OCI-LY7 (cell line): Measurements from ENCODE around the gene WDFY2. TPM values are rescaled to one million over a fixed set of nuclear protein-coding genes. Genes with fewer than 3 reads are reported as not detected.

Source experiments
- BruUV-seq: library from RNA; stranded (reverse); fragments of 400-500 nt; replicated peaks from 2 replicates; lab custom pipeline; 2021; lab: Mats Ljungman, UMichigan
- CTCF ChIA-PET: fragments of 300-600 bp; sonication (Branson Sonifier 250); formaldehyde crosslinking; loops from one replicate; lab custom pipeline; 2022; ENCODE audit warnings: antibody characterized with exemption; ENCODE audit not compliant: unreplicated experiment; lab: Charles Lee
- POLR2A ChIA-PET: fragments of 300-600 bp; sonication (Branson Sonifier 250); formaldehyde crosslinking; loops from one replicate; lab custom pipeline; 2022; ENCODE audit warnings: antibody characterized with exemption; lab: Charles Lee
- DNase-seq: peaks from one replicate; pipeline ENCODE4 v3.0.0-alpha.2; 2015; ENCODE audit warnings: low spot score
- H2AFZ ChIP-seq: fragments of 200-600 bp; sonication (generic), shearing (Covaris generic); 2 replicates; pipeline ENCODE4 v1.6.1; 2014; ENCODE audit warnings: mild to moderate bottlenecking, antibody characterized with exemption, low read length, moderate library complexity
- H3K27ac ChIP-seq: fragments of 200-600 bp; sonication (generic); 2 replicates; pipeline ENCODE4 v1.5.1; 2014; ENCODE audit warnings: mixed run types, low read depth, mild to moderate bottlenecking, moderate library complexity, low read length, inconsistent platforms; ENCODE audit not compliant: poor library complexity, severe bottlenecking
- H3K36me3 ChIP-seq: fragments of 200-600 bp; sonication (generic); 2 replicates; pipeline ENCODE4 v1.6.1; 2014; ENCODE audit warnings: mild to moderate bottlenecking, antibody characterized with exemption, low read length, moderate library complexity, mixed read lengths; ENCODE audit not compliant: insufficient read depth
- H3K4me1 ChIP-seq: fragments of 200-600 bp; sonication (generic); 2 replicates; pipeline ENCODE4 v1.5.1; 2014; ENCODE audit warnings: mild to moderate bottlenecking, low read length; ENCODE audit not compliant: insufficient read depth, poor library complexity, severe bottlenecking
- H3K4me2 ChIP-seq: fragments of 200-600 bp; sonication (generic); 2 replicates; pipeline ENCODE4 v1.6.1; 2014; ENCODE audit warnings: mild to moderate bottlenecking, low read length
- H3K4me3 ChIP-seq: fragments of 200-600 bp; sonication (generic); 2 replicates; pipeline ENCODE4 v1.5.1; 2014; ENCODE audit warnings: mild to moderate bottlenecking, low read depth, low read length; ENCODE audit not compliant: poor library complexity, severe bottlenecking
- H3K79me2 ChIP-seq: fragments of 200-600 bp; sonication (generic); 2 replicates; pipeline ENCODE4 v1.6.1; 2016; ENCODE audit warnings: low read depth, mild to moderate bottlenecking, low read length, moderate library complexity, mixed read lengths; ENCODE audit not compliant: insufficient read depth
- H3K9me2 ChIP-seq: fragments of 200-600 bp; sonication (generic); 2 replicates; pipeline ENCODE4 v1.6.1; 2016; ENCODE audit warnings: mild to moderate bottlenecking, low read length, mixed read lengths; ENCODE audit not compliant: insufficient read depth
- H3K9me3 ChIP-seq: fragments of 200-600 bp; sonication (generic); 2 replicates; pipeline ENCODE4 v1.6.1; 2014; ENCODE audit warnings: mild to moderate bottlenecking, mixed run types, low read length, mixed read lengths
- H4K20me1 ChIP-seq: fragments of 200-600 bp; sonication (generic); 2 replicates; pipeline ENCODE4 v1.6.1; 2014; ENCODE audit warnings: mild to moderate bottlenecking, antibody characterized with exemption, low read length, moderate library complexity, mixed read lengths; ENCODE audit not compliant: insufficient read depth
- CTCF ChIP-seq: fragments of 200-600 bp; sonication (generic); conservative IDR thresholded peaks from 2 replicates; pipeline ENCODE4 v1.5.1; 2014; ENCODE audit warnings: mild to moderate bottlenecking, antibody characterized with exemption, low read length, moderate library complexity, mixed read lengths
- EZH2phosphoT487 ChIP-seq: fragments of 200-600 bp; sonication (generic); IDR thresholded peaks from 2 replicates; pipeline ENCODE4 v1.6.1; 2018; ENCODE audit warnings: low read depth, borderline replicate concordance, mild to moderate bottlenecking, mixed run types, antibody characterized with exemption, low read length, moderate library complexity, mixed read lengths
- intact Hi-C: fragments of 100-400 bp; cut with micrococcal nuclease; formaldehyde crosslinking; loops from one replicate; pipeline ENCODE4 v1.10.0; 2022; ENCODE audit not compliant: unreplicated experiment
- total RNA-seq, 2 experiments: library from RNA; depleted of rRNA in 1 of 2; stranded (reverse); fragments of >200 nt in 1 of 2; shearing (Covaris generic) in 1 of 2; gene quantifications; 2 replicates each; pipeline ENCODE4 v1.2.3, GENCODE V29; 2014 to 2022

Gene WDFY2
- total RNA-seq, 2 experiments from 2014 or later: 6.4 to 18.1 TPM

- ChIA-PET POLR2A (interaction anchor here (0.6 to 0.7 kb wide), 2 partner anchors 50 to 1753 kb away, joined by 3 to 5 read pairs; no protein-coding TSS in a partner anchor), CTCF (no interaction called here)
- no peak overlapping the region for H3K4me3 ChIP-seq
Observed at GRCh38 chr13:51539887-51540286, 44.4 kb upstream of the WDFY2 start.

GRCh38 chr13:51541037-51541436 lies 43.2 kb upstream of the WDFY2 start:
- Histone ChIP-seq H3K4me1 (no peaks in the 10 kb centered on the region), H2AFZ (no peak overlapping the region), H3K36me3 (no peaks in the 10 kb centered on the region), H3K9me3 (no peaks in the 10 kb centered on the region), H3K79me2 (no peaks in the 10 kb centered on the region), H3K4me2 (no peak overlapping the region), H3K4me3 (no peak overlapping the region), H3K27ac (no peak overlapping the region), H3K9me2 (no peaks in the 10 kb centered on the region), H4K20me1 (no peaks in the 10 kb centered on the region)
- no peak for DNase-seq
- ChIA-PET CTCF (no interaction called here), POLR2A (interaction anchor here (0.6 kb wide), 1 partner anchor 1777 kb away, joined by 5 read pairs; no protein-coding TSS in a partner anchor)
- intact Hi-C loops: no loop called here
- BruUV-seq: no TSS peak
- TF ChIP-seq EZH2phosphoT487: no peak
- no peak for TF ChIP-seq CTCF

More at GRCh38 chr13:51539887-51540286, 44.4 kb upstream of the WDFY2 start:
- H3K79me2 ChIP-seq: no peaks in the 10 kb centered on the region
- no peak overlapping the region for H3K4me2 ChIP-seq
- TF ChIP-seq CTCF: no peak
- TF ChIP-seq EZH2phosphoT487: no peak
- no peak for DNase-seq
- intact Hi-C loops: no loop called here
- H3K9me2 ChIP-seq: no peaks in the 10 kb centered on the region
- H2AFZ ChIP-seq: no peak overlapping the region
- H3K4me1 ChIP-seq: no peaks in the 10 kb centered on the region
- no peaks in the 10 kb centered on the region for H3K9me3 ChIP-seq
- no peaks in the 10 kb centered on the region for H3K36me3 ChIP-seq
- no peaks in the 10 kb centered on the region for H4K20me1 ChIP-seq
- no peak overlapping the region for H3K27ac ChIP-seq
- BruUV-seq: no TSS peak

GRCh38 chr13:51541809-51542258 lies 42.4 kb upstream of the WDFY2 start:
- no peaks in the 10 kb centered on the region for H3K4me1 ChIP-seq
- no peaks in the 10 kb centered on the region for H3K9me3 ChIP-seq
- no peak for DNase-seq
- H3K9me2 ChIP-seq: no peaks in the 10 kb centered on the region
- H3K79me2 ChIP-seq: no peaks in the 10 kb centered on the region
- no TSS peak for BruUV-seq
- ChIA-PET CTCF (no interaction called here), POLR2A (interaction anchor here (0.5 kb wide), 1 partner anchor 614 kb away, joined by 3 read pairs; no protein-coding TSS in a partner anchor)
- TF ChIP-seq CTCF: no peak
- no peak for TF ChIP-seq EZH2phosphoT487
- H3K4me3 ChIP-seq: no peak overlapping the region
- H4K20me1 ChIP-seq: no peaks in the 10 kb centered on the region
- no peaks in the 10 kb centered on the region for H3K36me3 ChIP-seq
- no peak overlapping the region for H2AFZ ChIP-seq
- no peak overlapping the region for H3K4me2 ChIP-seq
- intact Hi-C loops: no loop called here
- no peak overlapping the region for H3K27ac ChIP-seq
